Stimulated activated CD8-positive, alpha-beta memory T cell treated with anti-CD3 and anti-CD28 coated beads, Interleukin-7, amount 100 ng/mL, for 48 hours (primary cell): ENCODE data around the gene SMARCD2.
"Not testable (repeated sequence)": the region's sequence is repeated elsewhere in the genome, so short reads cannot be mapped to it uniquely, and the experiment has no call there.

Experiments
- DNase-seq, 2 donors: peaks; one replicate each; pipeline ENCODE4 v3.0.0-alpha.2; 2020; ENCODE audit warnings: low read depth in 1 of 2; ENCODE audit errors: extremely low read depth in 1 of 2

The SMARCD2 gene

DNA sequence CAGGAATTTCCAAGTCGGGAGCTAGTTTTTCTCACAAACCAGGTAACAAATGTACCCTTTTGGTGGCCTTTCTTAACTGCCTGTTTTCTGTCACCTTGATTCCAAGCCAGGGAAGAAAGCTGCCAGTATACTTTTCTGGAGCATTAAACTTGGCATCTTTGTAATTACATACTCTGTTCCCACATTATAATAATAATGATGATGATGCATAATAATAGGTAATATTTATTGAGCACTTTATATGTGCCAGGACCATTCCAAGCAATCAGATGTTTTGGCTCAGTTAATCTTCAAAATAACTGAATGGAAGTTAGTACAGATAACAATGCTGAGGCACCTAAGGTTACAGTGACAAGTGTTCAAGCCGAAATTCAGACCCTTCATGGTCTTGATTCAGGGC, 26.4 kb downstream of the SMARCD2 start:
- no peak for DNase-seq

- no peak for DNase-seq
These were observed 32.5 kb downstream of the SMARCD2 start for GRCh38 chr17:63809970-63810369.

DNA sequence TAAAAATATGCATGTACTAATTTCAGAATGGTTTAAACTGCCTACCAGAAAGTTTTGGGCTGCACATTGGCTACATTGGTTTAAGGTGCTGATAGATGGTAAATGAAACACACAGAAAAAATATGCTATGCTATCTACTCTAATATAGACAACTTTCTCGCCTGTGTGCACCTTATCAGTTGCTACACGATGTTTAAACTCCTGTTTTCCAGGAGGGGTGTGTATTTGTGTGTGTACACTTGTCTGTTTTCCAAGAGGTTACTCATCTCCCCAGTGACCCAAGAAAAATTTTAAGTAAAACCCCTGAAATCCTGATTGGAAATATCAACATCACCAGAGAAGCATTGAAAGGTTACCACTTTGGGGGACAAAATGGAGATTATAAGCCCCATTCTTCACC, 36.9 kb downstream of the SMARCD2 start:
- no peak for DNase-seq

DNA sequence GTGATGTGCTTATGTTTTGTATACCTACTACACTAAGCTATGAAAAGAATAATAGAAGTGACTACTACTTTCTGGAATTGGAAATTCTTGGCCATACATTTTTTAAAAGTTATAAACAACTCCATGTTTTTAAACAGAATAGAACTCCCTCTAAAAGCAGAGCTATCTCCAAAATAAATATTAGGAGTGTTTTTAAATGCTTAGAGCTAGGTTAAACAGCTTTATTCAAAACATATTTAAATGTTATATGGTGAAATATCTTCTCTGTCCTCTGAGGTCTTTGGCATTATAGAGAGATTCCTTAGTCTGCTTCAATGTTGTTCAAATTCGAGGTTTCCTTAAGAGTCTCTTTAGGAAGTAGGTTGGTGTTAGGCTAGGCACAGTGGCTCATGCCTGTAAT, 38.2 kb downstream of the SMARCD2 start:
- DNase-seq, result no peak

DNA sequence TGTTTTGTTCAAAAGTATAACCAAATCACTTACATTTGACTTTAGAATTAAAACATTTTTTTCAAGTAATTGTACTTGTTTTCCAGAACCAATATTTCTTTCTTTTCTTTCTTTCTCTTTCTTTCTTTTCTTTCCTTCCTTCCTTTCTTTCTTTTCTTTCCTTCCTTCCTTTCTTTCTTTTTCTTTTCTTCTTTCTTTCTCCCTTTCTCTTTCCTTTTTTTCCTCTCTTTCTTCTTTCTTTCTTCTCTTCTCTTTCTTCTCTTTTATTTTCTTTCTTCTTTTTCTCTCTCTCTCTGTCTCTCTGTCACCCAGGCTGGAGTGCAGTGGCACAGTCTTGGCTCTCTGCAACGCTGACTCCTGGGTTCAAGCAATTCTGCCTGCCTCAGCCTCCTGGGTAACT, 41.7 kb downstream of the SMARCD2 start:
- no peak for DNase-seq

DNA sequence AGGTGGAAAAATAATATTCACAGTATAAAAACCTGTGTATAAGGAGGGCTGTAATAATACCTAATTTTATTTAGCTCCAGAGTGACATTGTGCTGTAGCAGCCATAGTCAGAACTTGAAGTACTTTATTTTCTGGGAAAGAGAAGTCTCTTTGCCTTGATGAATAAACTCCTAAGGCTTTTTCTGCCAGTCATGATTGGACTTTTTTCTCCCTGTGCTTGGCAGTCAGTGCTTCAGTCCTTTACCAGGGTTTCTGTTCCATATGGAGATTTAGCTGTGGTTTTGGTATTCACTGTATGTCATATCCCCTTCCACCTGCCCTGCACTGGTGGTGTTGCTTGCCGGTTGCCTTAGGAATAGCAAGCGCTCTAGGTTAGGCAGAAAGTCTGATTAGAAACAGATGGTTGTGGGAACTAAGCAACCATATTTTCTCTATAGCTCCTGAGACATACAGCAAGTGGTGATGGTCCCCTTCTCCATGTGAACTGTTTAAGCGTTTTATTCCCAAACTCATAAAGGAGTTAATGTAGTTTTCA, 43.8 kb downstream of the SMARCD2 start:
- no peak for DNase-seq

DNA sequence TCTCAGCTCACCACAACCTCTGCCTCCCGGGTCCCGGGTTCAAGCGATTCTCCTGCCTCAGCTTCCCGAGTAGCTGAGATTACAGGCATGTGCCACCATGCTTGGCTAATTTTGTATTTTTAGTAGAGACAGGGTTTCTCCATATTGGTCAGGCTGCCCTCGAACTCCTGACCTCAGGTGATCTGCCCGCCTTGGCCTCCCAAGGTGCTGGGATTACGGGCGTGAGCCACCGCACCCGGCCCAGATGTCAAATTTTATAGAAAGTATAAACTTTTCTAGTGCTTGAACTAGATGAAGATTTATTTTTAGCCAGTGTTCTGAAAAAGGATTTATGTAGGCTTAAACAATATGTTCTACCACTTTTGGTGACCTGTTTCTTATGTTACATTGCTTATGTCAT, 46.1 kb downstream of the SMARCD2 start:
- DNase-seq, result not testable (repeated sequence)

GRCh38 chr17:63792055-63792729, 50.3 kb downstream of the SMARCD2 start:
- no peak for DNase-seq

- no peak for DNase-seq
These were observed 52.4 kb downstream of the SMARCD2 start for GRCh38 chr17:63790057-63790456.

- DNase-seq, result no peak
These were observed 55.3 kb downstream of the SMARCD2 start for GRCh38 chr17:63786971-63787711.

DNA sequence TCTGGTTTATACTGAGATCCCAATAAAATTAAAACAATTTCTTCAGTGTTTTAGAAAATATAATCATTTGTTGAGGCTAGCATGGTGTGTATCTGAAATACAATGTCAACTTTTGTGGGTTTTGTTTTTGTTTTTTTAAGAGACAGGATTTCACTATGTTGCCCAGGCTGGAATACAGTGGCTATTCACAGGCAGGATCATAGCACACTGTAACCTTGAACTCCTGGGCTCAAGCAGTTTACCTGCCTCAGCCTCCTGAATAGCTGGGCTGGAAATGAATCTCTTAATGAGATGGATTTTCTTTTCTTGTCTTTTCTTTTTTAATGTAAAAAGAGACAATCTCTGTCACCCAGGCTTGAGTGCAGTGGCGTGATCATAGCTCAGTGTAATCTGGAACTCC, 56.4 kb downstream of the SMARCD2 start:
- no peak for DNase-seq

- DNase-seq, result no peak
These were observed 56.9 kb downstream of the SMARCD2 start for GRCh38 chr17:63785556-63785955.

DNA sequence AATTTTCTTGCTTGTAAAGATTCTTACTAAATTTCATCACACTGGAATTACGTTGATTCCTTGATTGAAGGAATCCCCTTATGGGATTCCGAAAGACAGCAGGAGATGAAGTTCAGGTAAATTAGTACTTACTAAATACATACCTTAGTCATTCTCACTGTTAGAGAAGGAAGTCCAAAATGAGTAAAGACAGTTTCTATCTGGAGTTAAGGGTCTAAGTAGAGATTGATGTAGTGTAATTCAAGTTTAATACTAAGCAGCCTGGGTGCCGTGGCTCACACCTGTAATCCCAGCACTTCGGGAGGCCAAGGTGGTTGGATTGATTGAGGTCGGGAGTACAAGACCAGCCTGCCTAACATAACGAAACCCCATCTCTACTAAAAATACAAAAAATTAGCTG, 59.0 kb downstream of the SMARCD2 start:
- no peak for DNase-seq
